Stimulated activated CD8-positive, alpha-beta memory T cell treated with anti-CD3 and anti-CD28 coated beads, Interleukin-2, amount 100 ng/mL, for 48 hours (primary cell): Measurements from ENCODE around the gene PRKAG2.
A peak's percentile ranks its signal among the peaks of the same experiment; 100 is the strongest.
"Not testable (repeated sequence)": the region's sequence is repeated elsewhere in the genome, so short reads cannot be mapped to it uniquely, and the experiment has no call there.

Experiments used
- DNase-seq, 2 donors: peaks; one replicate each; pipeline ENCODE4 v3.0.0-alpha.2; 2020; ENCODE audit warnings: low read depth in 2 of 2

The PRKAG2 gene

DNA sequence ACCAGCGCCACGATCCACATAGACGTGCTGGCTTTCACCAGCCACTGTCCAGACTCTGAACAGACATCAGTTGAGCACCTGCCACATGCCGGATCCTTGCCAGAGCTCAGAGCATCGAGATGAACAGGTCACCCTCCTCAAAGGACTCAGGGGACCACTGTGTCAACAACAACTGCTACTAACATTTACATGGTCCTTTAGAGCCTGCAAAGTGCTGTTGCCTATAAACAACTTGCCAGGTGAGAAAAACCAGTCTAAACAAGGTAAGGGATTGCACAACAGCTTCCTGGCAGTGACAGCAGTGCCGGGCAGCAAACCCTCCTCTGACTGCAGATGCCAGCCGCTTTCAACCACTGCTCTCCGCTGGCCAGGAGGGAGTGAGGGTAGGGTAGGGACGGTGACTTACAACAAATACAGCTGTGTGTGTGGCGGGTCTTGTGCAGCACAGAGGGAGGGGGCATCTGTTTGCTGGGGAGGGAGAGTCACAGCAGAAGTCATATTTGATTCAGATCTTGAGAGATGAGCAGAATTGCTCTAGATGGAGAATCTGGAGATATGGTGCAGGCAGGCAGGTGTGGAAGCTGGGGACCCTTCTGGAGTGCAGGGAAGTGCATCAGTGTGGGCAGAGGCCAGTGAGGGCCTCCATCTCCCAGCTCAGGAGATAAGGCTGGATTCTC lies 324.4 kb downstream of the PRKAG2 start:
- no peak for DNase-seq

DNA sequence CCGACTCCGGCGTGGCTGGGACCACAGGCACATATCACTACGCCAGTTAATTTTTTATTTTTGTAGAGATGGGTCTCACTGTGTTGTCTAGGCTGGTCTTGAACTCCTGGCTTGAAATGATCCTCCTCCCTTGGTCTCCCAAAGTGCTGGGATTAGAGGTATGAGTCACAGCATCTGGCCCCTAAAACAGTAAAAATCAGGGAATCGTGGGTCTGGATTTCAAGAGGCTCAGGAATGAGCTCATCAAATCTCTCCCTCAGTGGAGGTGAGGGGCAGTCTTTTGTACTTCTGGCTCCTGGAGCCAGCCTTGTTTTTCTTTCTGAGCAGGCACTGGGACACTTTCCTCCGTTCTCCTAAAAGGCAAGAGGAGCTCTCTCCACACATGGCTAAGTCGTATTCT lies 325.1 kb downstream of the PRKAG2 start:
- no peak for DNase-seq

DNA sequence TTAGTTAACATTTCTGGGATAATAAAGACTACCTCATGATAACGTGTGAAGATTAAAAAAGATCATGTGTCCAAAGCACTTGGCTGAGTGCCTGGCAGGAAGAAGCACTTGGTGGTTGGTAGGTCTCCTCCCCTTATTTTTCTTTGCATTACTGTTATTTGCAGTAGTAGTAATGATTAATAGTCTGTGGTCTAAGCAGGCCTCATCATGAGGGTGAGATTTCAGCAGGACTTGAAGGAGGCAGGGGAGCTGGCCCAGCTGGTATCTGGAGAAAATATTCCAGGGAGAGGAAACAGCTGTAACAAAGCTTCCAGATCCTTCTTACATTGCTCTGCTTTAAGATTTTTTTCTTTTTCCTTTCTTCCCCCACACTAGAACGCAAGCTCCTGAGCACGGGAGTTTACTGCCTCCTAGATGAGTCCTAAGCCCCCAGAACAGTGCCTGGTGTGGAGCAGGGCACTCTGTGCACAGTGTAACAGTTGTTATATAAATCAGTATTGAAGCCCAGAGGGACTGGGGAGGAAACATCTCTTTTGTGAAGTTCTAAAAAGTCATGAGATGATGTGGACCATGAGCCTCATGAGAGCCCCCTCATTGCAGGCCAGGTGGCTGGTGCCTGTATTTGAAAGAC lies 326.1 kb downstream of the PRKAG2 start:
- DNase-seq, result no peak

DNA sequence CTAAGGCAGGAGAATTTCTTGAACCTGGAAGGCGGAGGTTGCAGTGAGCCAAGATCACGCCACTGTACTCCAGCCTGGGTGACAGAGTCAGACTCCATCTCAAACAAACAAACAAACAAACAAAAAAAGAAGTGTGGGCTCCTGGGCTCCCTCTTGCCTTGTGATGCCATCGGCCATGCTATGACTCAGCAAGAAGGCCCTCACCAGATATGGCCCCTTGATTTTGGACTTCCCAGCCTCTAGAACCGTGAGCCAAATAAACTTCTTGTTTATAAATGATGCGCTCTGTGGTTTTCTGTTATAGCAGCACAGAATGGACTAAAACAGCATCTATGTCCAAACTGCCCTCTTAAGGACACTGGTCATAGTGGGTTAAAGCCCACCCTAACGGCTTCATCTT lies 327.3 kb downstream of the PRKAG2 start:
- DNase-seq, result no peak

DNA sequence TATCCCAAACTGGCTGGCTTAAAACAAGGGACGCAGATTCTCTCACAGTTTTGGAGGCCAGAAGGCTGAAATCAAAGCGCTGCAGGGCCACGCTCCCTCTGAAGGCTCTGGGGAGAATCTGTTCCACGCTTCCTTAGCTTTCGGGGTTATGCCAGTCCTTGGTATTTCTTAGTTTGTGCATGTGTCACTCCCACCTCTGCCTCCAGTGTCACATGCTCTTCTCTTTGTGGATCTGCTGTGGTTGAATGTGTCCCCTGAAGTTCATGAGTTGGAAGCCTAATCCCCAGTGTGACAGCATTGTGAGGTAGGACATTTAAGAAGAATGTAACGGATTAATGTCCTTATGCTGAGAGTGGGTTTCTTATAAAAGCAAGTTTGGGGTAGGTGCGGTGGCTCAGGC lies 327.8 kb downstream of the PRKAG2 start:
- DNase-seq, result no peak

DNA sequence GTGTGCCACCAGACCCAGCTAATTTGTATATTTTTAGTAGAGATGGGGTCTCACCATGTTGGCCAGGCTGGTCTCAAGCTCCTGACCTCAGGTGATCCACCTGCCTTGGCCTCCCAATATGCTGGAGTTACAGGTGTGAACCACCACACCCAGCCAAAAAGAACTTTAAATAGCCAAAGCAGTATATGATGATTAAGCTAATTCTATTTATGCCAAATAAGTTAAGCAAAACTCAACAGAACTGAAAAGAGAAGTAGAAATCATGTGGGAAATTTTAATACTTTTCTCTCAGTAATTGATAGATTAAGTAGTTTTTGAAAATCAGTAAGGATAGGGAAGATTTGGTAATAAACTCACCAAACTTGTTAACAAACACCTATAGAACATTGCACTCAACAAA lies 332.7 kb downstream of the PRKAG2 start:
- no peak for DNase-seq

DNA sequence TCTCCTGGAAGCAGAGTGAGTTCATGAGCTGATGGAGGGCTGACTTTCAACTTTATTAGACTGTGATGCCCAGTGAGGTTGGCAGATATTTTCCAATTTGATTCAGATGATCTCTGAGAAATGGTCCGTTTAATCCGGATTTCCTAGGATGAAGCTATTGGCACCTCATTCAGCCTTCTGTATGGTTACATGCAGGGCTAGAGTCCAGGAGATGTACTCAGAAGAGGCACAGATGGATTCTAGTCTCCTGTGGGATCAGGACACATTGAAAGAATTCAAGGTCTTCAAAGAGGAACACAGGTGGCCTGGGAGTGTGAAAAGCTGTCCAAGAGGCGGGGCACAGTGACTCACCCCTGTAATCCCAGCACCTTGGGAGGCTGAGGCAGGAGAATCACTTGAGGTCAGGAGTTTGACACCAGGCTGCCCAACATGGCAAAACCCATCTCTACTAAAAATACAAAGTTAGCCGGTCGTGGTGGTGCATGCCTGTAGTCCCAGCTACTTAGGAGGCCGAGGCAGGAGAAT lies 334.2 kb downstream of the PRKAG2 start:
- DNase-seq, result no peak

DNA sequence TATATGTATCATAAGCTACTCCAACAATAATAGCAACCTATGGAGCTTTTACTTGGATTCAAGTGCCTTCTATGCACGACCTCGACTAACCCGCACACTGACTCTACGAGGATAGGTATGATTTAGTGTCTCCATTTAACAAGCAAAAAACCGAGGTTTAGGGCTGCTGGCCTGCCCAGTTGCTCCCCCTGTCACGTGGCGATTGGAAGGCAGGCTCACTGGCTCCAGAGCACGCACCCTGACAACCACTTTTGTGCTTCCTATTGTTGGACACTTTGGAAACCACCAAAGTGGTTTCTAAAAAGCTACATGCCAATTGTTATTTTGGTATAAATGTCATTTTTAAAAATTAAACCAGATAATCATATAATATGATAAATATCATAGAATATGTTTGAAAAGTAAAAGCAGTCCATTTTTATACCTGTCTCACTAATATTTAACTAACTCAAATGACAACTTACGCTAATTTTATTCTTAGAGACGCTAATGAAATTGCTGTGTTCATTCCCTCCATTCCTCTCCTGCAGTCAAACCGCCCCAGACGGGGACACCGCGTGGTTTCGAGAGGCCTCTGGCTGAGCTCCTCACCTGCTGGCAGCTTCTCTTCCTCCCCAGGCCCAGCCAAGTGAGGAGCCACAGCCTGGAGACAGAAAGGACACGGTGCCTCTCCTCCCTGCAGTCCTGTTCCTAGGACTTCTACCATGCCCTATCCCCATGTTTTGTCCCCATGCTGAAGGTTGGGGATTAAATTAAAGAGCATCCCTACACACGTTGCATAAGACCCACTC lies 335.0 kb downstream of the PRKAG2 start:
- DNase-seq, result no peak

DNA sequence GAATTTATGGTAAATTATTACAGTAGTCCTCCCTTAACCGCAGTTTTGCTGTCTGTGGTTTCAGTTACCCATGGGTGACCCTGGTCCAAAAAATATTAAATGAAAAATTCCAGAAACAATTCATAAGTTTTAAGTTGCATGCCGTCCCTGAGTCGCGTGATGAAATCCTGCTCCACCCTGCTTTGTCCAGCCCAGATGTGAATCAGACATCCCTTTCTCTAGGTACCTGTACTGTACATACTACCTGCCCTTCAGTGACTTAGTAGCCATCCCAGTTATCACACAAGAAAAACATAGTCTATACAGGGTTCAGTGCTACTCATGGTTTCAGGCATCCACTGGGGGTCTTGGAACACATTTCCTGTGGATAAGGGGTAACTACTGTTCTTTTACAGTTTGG lies 336.8 kb downstream of the PRKAG2 start:
- DNase-seq, result no peak

DNA sequence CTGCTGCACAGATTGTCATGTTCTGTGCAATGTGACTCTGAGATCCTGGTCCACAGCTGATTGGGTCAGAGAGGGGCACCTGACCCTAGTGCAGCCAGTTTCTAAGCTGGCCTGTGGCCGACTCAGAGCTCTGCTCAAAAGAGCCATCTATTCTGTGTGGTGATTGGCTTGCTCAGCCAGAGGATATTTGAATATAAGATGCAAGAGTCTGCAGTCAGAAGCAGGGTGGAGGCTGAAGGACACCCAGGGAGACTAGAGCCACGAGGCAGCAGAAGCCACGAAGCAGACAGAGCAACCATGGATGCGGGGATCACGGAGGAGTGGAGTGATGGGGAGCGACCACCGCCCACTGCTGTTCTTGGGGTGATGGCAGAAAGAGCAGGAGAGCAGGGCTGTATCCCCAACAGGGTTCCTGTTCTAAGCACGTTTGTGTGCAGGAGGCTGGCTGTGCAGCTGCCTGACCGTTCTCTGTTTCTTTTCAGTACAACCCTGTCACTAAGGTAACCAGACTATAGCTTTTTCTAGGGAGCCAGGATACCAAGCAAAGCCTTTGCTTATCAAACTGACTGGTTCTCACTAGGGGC lies 337.7 kb downstream of the PRKAG2 start:
- DNase-seq, result no peak

DNA sequence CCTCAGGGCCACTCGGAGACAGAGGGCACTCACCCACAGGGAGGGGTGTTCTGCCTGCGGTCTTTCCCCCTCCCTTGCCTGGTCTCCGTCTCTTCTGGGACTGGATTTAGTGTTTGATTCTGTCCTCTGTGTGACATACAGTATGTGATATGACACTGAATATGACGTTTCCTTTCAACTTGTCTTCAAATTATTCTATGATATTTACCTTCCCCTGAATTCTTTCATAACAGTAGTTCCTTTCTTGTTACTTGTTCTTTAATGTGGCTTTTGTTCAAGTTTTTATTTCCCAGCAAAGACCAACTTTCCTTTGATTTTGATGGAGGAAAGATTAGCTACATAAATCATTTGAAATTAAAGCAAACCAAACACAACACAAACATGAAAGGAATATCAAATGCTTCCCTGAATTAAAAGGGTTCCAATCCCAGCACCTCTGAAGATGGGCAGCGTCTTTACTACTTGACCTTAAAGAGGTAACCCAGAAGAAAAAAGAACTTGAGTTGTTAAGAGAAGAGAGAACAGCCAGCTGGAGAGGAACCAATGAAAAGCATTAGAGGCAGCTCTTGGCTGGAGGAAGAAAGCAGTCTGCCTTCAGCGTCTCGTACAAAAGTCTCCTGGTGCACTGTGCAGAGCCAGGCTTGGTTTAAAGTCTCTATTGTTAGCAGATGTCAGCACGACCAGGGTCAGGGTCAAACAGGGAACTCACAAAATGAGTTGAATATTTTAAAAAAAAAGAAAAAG lies 338.9 kb downstream of the PRKAG2 start:
- DNase-seq, result no peak

DNA sequence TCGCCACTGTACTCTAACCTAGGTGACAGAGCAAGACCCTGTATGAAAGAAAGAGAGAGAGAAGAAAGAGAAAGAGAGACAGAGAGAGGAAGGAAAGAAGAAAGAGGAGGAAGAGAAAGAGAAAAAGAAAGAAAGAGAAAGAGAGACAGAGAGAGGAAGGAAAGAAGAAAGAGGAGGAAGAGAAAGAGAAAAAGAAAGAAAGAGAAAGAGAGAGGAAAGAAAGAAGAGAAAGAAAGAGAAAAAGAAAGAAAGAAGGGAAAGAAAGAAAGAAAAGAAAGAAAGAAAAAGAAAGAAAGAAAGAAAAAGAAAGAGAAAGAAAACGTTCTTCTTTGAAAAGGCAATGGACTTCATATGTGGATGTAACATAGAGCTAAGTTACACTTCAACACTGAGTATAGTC lies 340.7 kb downstream of the PRKAG2 start:
- not testable (repeated sequence) for DNase-seq

DNA sequence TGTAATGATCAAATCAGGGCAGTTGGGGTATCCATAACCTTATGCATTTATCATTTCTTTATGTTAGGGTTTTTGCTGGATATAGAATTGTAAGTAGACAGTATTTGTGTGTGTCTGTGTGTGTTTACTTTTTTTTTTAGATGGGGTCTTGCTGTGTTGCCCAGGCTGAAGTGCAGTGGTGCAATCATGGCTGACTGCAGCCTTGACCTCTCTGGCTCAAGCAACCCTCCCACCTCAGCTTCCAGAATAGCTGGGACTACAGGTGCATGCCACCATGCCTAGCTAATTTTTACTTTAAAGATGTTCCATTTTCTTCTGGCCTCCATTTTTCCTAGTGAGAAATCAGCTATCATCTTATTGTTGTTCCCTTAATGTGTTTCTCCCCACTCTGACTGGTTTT lies 347.1 kb downstream of the PRKAG2 start:
- DNase-seq, result no peak

DNA sequence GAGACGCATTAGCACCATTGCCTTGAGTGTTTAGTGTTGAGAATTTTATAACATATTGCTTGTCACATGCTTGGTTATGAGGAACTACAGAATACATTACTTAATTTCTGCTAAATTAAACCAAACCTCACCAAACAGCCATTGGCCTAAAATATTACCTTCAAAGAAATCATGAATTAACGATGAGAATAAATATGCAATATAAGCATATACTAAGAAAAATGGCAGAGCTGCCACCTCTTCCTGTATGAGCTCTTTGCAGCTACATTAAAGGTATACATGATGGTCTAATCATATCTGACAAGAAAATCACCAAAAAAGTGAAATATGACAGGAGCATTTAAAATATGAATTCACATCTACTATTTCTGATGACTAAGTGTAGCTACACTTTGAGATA lies 352.1 kb downstream of the PRKAG2 start:
- DNase-seq, result no peak

DNA sequence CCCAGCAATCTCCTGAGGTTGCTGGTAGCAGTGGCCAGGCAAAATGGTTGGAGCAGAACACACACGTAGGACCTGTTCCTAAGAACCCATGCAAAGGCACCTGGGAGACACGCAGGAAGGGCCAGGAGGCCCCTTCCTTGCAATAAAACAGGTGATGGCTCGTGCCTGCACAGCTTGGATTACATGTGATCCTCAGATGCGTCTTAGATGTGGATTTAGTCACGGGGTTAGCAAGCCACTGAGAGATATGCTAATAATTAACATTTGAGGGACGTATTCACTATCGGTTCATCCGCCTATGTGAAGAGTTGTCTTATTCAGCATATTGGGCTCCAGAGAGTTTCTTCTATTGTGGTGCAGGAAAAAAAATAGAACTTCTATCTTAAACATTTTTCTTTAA lies 352.6 kb downstream of the PRKAG2 start:
- DNase-seq, result no peak

DNA sequence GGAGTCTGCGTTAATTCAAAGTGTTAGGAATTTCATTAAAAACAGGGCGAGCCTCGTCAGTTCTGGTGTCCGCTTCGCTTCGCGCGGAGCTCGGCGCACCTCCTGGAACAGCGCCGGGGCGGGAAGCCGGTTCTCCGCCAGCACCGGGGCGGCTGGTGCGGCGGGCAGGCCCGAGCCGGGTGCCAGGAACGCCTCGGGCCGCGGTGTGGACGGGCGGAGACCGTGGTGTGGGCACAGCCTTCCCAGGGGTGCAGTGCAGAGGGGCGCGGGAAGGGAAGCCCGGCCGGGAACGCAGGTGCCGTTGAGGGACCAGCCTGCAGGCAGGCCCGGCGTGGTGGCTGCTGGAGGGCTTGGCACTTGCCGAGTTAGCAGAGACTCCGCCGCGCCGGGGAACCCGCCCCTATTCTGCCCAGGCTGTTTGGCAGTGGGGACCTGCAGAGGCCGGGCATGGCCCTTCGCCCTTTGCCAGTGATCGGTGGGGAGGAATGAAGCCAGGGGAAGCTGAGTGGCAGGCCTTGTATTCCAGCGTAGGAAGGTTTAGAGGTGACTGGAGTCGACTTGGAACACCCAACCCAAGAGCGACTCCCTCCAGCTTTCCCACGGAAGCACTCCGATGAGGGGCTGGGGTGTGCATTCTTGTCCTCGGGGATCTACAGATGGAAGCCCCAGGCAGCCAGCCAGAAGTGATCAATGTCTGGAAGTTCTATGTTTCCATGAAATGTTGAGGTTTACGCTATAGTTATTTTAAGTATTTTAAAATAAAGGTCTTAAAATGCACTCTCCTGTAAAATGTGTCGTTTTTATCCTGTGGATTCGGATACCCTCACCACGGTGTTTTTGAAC lies 356.3 kb downstream of the PRKAG2 start:
- peak; percentile 18 to 29 for DNase-seq

DNA sequence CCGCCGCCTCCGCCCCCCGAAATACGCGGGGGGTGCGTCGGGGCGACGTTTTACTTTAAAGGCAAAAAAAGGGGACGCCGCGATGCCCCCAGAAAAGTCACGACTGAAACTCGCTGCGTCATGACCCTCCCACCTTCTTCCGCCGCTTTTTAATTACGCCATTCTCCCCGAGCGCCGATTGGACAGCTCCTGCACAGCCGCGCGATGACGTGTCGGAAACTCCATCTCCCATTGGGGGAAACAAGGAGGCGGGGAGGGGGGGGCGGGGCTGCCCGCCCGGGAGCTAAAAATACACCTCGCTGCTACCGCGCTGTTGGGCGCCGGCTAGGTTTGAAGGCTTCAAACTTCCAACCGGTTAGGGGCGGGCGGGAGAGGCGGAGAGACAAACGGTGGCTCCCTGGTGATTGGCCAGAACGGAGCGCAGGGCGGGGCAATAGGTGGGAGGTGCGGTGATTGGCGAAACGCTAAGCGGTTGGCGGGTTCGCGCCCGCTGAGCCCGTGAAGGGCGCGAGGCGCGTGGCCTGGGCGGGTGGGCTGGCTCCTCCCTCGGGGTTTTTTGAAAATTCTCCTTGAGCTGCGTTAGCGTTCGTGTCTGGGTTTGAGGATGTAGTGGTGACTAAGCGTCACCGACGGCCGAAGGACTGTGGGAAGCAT lies 357.0 kb downstream of the PRKAG2 start, which contains the start of gene RHEB:
Gene RHEB, minus strand, starts transcription at position 131 of the 654 bp plus-strand sequence. CDS start 384 bp downstream, outside the sequence.
- peak; percentile 95 to 98 for DNase-seq

DNA sequence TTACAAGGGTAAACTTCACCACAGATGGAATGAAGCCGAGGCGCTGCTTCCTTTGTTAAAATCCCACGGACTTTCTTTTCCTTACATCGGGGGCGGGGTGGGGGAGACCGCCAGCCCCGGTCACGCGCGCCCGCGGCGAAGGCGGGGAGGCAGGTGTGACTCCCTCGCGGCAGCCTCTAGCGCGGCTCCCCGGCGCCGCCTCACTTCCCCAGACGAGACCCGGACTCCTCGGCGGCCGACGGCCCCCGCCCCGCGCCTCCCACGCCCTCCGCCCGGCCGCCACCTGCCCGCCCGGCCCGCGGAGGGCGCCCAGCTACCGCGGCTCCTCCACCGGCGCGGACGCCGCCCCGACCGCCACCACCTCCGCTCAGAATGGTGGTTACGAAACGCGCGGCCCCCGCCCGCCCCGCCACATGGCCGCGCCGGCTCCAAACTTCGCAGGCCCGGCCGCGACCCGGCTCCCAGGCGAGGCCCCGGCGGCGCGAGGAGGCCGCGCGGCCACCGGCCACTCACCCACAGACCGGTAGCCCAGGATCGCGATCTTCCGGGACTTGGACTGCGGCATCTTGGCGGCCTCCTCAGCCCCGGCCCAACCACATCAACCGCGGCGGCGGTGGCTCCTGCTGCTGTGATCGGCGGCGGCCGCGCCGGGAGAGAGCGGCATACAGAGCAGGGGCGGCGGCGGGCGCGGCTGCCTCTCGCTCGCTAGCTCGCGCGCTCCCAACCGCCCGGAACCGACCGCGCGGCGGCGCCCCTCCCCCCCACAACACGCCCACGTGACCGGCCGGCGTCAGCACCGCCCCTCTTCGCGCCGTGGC lies 357.8 kb downstream of the PRKAG2 start:
- peak; percentile 33 to 58 for DNase-seq
